ENCODE measurements around the gene RPL26.

RPL26 gene

GRCh38 chr17:8341456-8341855 lies 41.5 kb downstream of the RPL26 start:
- 64% methylated on average over 4 of the region's 4 CpGs for WGBS

GRCh38 chr17:8339540-8339939 lies 43.5 kb downstream of the RPL26 start, which contains the start of gene ODF4:
ODF4 (plus strand) TSS chr17:8339840; CDS start chr17:8340052, 212 bp downstream.
- no peaks in the 10 kb centered on the region for H3K27me3 ChIP-seq (ENCODE audit: insufficient read depth, low read length)
- no peak within 1 kb of the TSS for H3K4me3 ChIP-seq (ENCODE audit: low read length)
- H3K27ac ChIP-seq (ENCODE audit: low read depth, low read length): peak within 1 kb of the TSS; percentile 38; the same call in 1 of the 2 replicates
- peaks cover 20% of the 10 kb centered on the region for H3K4me1 ChIP-seq (ENCODE audit: insufficient read depth, low read length)
- no peaks in the 10 kb centered on the region for H3K36me3 ChIP-seq (ENCODE audit: insufficient read depth, low read length)
- WGBS: 90% methylated on average over 2 of the region's 2 CpGs
- no peak within 1 kb of the TSS for H3K9ac ChIP-seq (ENCODE audit: low read depth, low read length)
- H3K9me3 ChIP-seq (ENCODE audit: insufficient read depth, low read depth, low read length): no peaks in the 10 kb centered on the region

More at GRCh38 chr17:8341456-8341855, 41.5 kb downstream of the RPL26 start:
- Histone ChIP-seq H3K4me1 (ENCODE audit: insufficient read depth, low read length) (peaks cover 20% of the 10 kb centered on the region), H3K36me3 (ENCODE audit: insufficient read depth, low read length) (no peaks in the 10 kb centered on the region), H3K27me3 (ENCODE audit: insufficient read depth, low read length) (no peaks in the 10 kb centered on the region), H3K9me3 (ENCODE audit: insufficient read depth, low read depth, low read length) (no peaks in the 10 kb centered on the region), H3K9ac (ENCODE audit: low read depth, low read length) (peak overlapping the region; percentile 41; the same call in 1 of the 2 replicates), H3K27ac (ENCODE audit: low read depth, low read length) (no peak overlapping the region), H3K4me3 (ENCODE audit: low read length) (no peak overlapping the region)

- Histone ChIP-seq H3K9ac (ENCODE audit: low read depth, low read length) (no peak overlapping the region), H3K9me3 (ENCODE audit: insufficient read depth, low read depth, low read length) (no peaks in the 10 kb centered on the region), H3K27ac (ENCODE audit: low read depth, low read length) (peak overlapping the region; percentile 38; the same call in 1 of the 2 replicates), H3K4me1 (ENCODE audit: insufficient read depth, low read length) (peaks cover 20% of the 10 kb centered on the region), H3K4me3 (ENCODE audit: low read length) (no peak overlapping the region), H3K27me3 (ENCODE audit: insufficient read depth, low read length) (no peaks in the 10 kb centered on the region), H3K36me3 (ENCODE audit: insufficient read depth, low read length) (no peaks in the 10 kb centered on the region)
- WGBS: 77% methylated on average over 5 of the region's 5 CpGs
Measured at GRCh38 chr17:8338753-8339140, 44.2 kb downstream of the RPL26 start.

GRCh38 chr17:8337802-8338752 lies 44.9 kb downstream of the RPL26 start:
- Histone ChIP-seq H3K36me3 (ENCODE audit: insufficient read depth, low read length) (no peaks in the 10 kb centered on the region), H3K9ac (ENCODE audit: low read depth, low read length) (no peak overlapping the region), H3K27me3 (ENCODE audit: insufficient read depth, low read length) (no peaks in the 10 kb centered on the region), H3K27ac (ENCODE audit: low read depth, low read length) (peak overlapping the region; percentile 38; the same call in 1 of the 2 replicates), H3K9me3 (ENCODE audit: insufficient read depth, low read depth, low read length) (no peaks in the 10 kb centered on the region), H3K4me3 (ENCODE audit: low read length) (no peak overlapping the region), H3K4me1 (ENCODE audit: insufficient read depth, low read length) (peaks cover 20% of the 10 kb centered on the region)
- 42% methylated on average over 11 of the region's 11 CpGs for WGBS

GRCh38 chr17:8333281-8333680 lies 49.7 kb downstream of the RPL26 start:
- no peaks in the 10 kb centered on the region for H3K36me3 ChIP-seq (ENCODE audit: insufficient read depth, low read length)
- H3K9ac ChIP-seq (ENCODE audit: low read depth, low read length): no peak overlapping the region
- H3K4me1 ChIP-seq (ENCODE audit: insufficient read depth, low read length): peaks cover 7% of the 10 kb centered on the region
- no peaks in the 10 kb centered on the region for H3K9me3 ChIP-seq (ENCODE audit: insufficient read depth, low read depth, low read length)
- H3K4me3 ChIP-seq (ENCODE audit: low read length): no peak overlapping the region
- H3K27me3 ChIP-seq (ENCODE audit: insufficient read depth, low read length): no peaks in the 10 kb centered on the region
- WGBS: 93% methylated on average over 4 of the region's 4 CpGs
- no peak overlapping the region for H3K27ac ChIP-seq (ENCODE audit: low read depth, low read length)

- no peaks in the 10 kb centered on the region for H3K9me3 ChIP-seq (ENCODE audit: insufficient read depth, low read depth, low read length)
- H3K36me3 ChIP-seq (ENCODE audit: insufficient read depth, low read length): no peaks in the 10 kb centered on the region
- H3K4me1 ChIP-seq (ENCODE audit: insufficient read depth, low read length): peaks cover 1% of the 10 kb centered on the region
- WGBS: 69% methylated on average over 5 of the region's 5 CpGs
- no peak overlapping the region for H3K9ac ChIP-seq (ENCODE audit: low read depth, low read length)
- H3K4me3 ChIP-seq (ENCODE audit: low read length): no peak overlapping the region
- H3K27ac ChIP-seq (ENCODE audit: low read depth, low read length): no peak overlapping the region
- H3K27me3 ChIP-seq (ENCODE audit: insufficient read depth, low read length): peaks cover 5% of the 10 kb centered on the region
Measured at GRCh38 chr17:8332688-8333087, 50.3 kb downstream of the RPL26 start.

GRCh38 chr17:8332128-8332527 lies 50.9 kb downstream of the RPL26 start:
- Histone ChIP-seq H3K27ac (ENCODE audit: low read depth, low read length) (no peak overlapping the region), H3K36me3 (ENCODE audit: insufficient read depth, low read length) (no peaks in the 10 kb centered on the region), H3K9ac (ENCODE audit: low read depth, low read length) (no peak overlapping the region), H3K4me3 (ENCODE audit: low read length) (no peak overlapping the region), H3K9me3 (ENCODE audit: insufficient read depth, low read depth, low read length) (no peaks in the 10 kb centered on the region), H3K27me3 (ENCODE audit: insufficient read depth, low read length) (peaks cover 10% of the 10 kb centered on the region), H3K4me1 (ENCODE audit: insufficient read depth, low read length) (no peaks in the 10 kb centered on the region)
- 85% methylated on average over 2 of the region's 2 CpGs for WGBS
